Stimulated activated CD8-positive, alpha-beta memory T cell treated with anti-CD3 and anti-CD28 coated beads, Interleukin-7, amount 100 ng/mL, for 24 hours (primary cell): ENCODE results near the gene PPP1R14C.
"Not testable (repeated sequence)": the region's sequence is repeated elsewhere in the genome, so short reads cannot be mapped to it uniquely, and the experiment has no call there.

Source experiments
- DNase-seq: peaks from one replicate; pipeline ENCODE4 v3.0.0-alpha.2; 2020; ENCODE audit warnings: low read depth

The PPP1R14C gene

DNA sequence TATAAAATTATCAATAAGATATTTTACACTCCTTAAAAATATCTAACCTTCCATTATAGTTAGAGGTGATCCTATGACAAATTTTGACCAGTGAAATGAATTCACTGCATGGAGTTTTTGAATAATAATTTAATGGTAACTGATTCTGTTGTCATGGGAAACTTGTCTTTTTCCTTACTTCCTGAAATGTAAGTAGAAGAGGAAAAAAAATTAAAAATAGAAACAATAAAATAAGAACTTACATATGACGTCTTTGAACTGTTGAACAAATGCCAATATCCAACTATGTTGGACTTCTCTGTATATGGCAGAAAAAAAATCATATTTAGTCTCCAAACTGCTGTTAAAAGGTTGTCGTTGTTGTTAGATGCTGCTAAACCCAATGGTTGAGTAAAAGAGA, 26.3 kb downstream of the PPP1R14C start:
- no peak for DNase-seq

DNA sequence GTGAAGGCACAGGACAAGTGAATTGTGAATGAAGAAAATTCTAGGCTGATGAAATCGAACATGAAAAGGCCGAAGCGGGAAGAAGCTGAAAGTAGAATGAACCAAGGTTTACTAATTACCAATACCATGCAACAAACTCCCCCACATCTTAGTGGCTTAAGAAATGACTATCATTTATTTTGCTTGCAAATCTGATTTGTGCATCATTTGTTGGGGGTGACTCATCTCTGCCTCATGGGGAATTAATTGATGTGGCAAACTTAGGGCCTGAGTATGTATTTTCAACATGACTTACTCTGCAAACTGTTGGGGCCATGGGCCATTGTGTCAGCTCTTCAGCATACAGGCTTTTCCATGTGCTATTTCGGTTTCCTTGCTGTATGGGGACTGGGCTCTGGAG, 26.8 kb downstream of the PPP1R14C start:
- no peak for DNase-seq

DNA sequence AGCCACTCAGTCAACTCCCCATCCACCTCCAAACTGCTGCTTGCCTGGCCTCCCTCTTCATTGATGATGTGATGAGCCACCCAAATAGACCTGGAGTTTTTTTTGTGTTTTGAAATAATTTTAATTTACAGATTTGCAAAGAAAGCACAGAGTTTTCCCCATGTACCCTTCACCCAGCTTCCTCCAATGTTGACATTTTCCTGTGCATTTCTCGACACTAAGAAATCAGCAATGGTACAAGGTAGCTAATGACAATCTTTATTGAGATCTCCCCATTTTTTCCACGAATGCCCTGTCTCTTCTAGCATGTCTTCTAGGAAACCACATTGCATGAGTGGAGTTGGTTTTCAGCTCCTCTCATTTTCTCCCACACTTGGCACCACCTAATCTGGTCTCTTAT, 30.1 kb downstream of the PPP1R14C start:
- no peak for DNase-seq

DNA sequence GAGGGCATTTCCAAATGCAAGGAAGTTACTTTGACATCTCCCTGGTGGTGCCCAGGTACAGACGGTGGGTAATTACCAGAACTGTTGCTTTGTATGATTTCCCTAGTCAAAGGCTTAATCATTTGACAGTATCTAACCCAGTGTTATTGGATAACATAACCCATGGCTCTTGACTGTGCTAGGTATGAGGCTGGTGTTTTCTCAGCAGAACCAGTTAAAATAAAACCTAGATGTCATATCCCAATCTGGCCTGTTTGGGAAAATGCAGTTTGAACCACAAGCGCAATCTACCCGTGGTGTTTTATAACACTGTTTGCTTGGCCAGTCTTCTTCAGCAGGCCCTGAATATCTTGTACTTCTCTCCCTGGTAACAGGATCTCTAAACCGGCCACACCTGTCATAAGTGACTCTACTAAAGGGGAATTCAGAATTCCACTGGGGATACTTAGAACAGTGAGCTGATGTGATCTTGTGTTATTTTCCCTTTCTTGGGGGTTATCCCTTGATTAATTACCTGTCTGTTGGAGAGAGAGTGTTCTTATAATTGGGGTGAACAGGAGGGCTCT, 32.8 kb downstream of the PPP1R14C start:
- DNase-seq: no peak

DNA sequence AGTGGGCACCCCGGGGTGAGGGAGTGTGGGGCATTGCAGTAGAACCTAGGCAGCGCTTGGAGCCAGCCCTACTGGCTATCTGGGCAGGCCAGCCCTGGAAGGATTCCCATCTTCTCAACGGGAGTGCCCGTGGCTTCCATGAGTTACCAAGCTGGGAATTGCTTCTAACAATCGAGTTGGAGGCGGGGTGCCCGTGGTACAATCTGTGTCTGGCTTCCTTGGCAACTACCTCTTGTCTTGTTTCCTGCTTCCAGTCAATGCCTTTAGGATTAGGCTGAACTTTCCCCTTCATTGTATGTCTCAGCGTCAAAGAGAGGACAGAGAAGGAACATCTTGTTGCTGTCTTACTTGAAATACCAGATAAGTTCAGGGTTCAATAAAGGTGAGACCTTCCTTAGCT, 33.3 kb downstream of the PPP1R14C start:
- no peak for DNase-seq

- no peak for DNase-seq
Measured at GRCh38 chr6:150176659-150177058, 33.8 kb downstream of the PPP1R14C start.

GRCh38 chr6:150177259-150177951, 34.6 kb downstream of the PPP1R14C start:
- DNase-seq: no peak

DNA sequence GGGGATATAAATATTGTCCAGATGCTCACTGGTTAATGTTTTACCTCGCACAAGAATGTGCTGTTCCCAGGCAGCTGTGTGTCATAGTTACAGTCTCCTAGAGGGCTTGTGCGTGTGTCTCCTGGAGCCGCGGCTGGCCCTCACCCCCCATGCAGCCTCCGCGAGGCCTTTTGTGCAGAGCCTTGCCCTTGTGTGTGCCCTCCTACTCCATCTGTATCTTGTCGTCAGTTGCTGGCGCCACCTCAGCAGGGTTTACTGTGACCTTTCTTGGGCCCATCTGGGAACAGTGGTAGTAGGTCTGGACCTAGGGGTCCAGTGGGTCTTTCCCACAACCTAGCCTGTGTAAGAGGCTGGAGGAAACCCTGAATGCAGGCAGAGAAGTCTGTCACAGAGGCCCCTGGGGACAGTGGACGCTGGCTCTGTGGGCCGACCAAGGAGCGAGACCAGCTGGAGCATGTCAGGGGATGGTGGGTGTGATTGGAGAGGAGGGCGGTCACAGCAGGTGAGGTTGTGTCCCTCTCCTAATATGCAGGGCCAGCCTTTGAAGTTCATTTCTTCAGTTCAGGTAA, 35.2 kb downstream of the PPP1R14C start:
- no peak for DNase-seq

DNA sequence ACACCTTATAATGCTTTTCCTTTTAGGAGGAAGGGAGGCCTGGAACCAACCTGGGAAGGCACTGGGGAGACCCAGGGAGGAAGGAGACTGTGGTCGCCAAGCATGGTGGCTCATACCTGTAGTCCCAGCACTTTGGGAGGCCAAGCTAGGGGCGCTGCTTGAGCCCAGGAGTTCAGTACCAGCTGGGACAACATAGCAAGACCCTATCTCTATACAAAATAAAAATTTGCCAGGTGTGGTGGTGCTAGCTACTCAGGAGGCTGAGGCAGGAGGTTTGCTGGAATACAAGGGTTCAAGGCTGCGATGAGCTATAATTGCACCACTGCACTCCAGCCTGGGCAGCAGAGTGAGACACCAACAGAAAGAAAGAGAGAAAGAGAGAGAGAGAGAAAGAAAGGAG, 36.2 kb downstream of the PPP1R14C start:
- DNase-seq: no peak

- DNase-seq: not testable (repeated sequence)
Measured at GRCh38 chr6:150179907-150180424, 37.1 kb downstream of the PPP1R14C start.

DNA sequence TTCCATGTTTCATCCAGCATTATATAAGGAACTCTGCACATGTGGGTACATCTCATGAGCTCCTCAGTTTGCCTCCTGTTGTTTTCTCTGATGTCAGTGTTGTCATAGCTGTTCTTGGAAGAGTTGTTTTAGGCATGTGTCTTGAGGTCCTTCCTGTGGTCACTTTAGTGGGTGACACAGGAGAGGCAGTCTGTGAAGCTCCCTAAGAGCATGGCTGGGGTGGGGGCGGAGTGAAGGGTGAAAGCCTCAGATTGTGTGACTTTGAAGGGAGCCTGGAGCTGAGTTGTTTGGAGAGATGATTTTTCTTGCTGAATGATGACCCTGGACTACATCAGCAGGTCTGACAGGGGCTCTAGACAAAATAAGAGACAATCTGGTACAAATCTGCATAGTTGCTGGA, 37.7 kb downstream of the PPP1R14C start:
- no peak for DNase-seq

- DNase-seq: no peak
Measured at GRCh38 chr6:150182460-150183078, 39.7 kb downstream of the PPP1R14C start.

DNA sequence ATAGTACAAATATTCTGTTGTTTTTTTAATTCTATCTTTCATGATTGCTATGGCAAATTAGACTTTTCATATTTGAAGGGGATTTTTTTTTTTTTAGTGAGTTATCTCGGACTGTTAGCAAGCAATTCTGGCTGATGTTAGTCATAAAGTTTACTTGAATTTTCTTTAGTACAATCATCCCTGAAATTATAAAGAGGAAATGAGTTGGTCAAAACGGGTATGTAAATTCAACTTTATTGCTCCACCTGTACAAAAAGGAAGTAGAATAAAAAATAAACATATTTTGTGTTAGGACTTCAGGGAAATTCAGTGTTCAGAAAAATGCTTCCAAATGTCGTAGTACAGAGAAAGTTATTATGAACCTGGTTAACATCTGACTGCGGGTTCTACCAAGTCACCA, 40.3 kb downstream of the PPP1R14C start:
- no peak for DNase-seq

- DNase-seq: no peak
Measured at GRCh38 chr6:150183966-150184365, 41.1 kb downstream of the PPP1R14C start.

GRCh38 chr6:150184850-150185731, 42.2 kb downstream of the PPP1R14C start:
- no peak for DNase-seq

GRCh38 chr6:150185732-150186117, 42.9 kb downstream of the PPP1R14C start:
- no peak for DNase-seq

DNA sequence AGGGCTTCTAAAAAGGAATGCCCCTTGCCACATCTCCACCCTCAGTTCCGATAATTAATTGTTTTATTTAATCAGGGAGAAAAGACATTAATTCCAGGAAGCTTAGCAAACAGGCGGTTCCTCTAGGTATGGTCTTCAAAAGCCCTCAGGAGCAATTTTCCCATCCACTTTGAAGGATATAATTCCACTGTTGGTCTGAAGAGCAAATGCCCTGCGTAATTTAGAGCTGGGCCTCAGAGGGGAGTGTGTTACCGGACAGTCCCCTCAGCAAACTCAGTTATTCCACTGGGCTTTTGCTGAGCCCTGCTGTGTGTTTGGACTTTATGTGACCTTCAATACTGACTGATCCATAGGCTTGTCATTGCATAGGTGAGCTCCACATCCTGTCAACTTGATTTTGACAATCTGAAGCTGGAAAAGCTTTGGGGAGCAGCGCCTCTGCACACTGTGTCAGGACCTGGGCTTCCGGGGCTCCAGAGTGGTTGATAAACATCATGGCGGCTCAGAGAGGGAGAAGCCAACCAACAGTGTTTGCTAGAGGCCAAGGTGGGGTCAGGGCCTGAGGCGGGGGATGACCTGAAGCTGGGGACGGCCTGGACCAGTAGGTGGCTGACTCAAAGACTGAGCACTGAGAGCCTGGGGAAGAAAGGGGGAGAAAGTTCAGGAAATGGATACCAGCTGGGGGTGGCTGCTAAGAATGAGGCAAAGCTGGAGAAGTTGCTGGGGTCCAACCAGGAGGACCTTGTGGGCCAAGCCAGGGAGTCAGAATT, 43.5 kb downstream of the PPP1R14C start:
- no peak for DNase-seq

- DNase-seq: not testable (repeated sequence)
Measured at GRCh38 chr6:150187433-150187832, 44.6 kb downstream of the PPP1R14C start.

DNA sequence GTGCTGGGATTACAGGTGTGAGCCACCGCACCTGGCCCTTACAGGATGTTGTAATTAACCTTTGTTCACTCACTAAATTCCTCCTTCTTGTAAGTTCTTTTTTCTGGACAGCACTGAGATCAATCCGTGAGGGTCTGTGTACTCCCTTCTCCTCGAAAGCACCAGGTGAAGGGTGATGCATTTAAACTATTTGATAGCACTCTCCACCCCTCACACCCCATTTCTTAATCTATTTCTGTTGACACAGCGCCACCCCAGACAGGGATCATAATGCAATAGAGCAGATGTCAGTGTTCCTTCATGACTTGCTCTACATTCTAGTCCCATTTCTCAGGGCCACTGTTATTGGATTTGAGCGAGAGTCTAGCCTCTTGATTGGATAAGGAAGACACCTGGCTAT, 46.3 kb downstream of the PPP1R14C start:
- no peak for DNase-seq

GRCh38 chr6:150191809-150192208, 49.0 kb downstream of the PPP1R14C start:
- DNase-seq: no peak

- no peak for DNase-seq
Measured at GRCh38 chr6:150194195-150194594, 51.4 kb downstream of the PPP1R14C start.
